ENCODE measurements around the gene GRIN3B.

DNA sequence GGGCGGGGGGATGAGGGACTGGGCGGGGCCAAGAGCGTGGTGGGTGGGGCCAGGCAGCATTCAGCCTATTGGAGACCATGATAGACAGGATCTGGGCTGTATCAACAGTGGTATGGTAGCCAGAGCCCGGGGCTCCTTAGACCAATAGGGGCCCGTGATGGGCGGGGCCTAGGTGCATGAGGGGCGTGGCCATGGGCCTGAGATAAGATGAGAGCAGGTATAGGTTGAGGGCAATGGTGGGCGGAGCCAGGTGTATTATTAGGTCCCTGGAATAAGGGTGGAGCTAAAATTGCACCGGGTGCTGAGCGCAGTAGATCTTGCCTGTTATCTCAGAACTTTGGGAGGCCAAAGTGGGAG lies 45.0 kb downstream of the GRIN3B start:
- TF ChIP-seq EP300 (IDR thresholded peaks at IDR 0.05) (no peak), POLR2A (IDR thresholded peaks at IDR 0.05) (no peak)

Data from sigmoid colon (tissue), 4 donors.